GM19452 (cell line): ENCODE results near the gene MBOAT1.

Source experiments
- ATAC-seq: cut with Tn5 transposase; IDR thresholded peaks from one replicate; pipeline ENCODE4 v1.9.1; 2021; ENCODE audit not compliant: unreplicated experiment

MBOAT1 gene

GRCh38 chr6:20056350-20056992 is 155.8 kb downstream of the MBOAT1 start:
- peak; percentile 79 for ATAC-seq

- no peak for ATAC-seq
Measured at GRCh38 chr6:20055916-20056315, 156.4 kb downstream of the MBOAT1 start.
